Thymus (tissue), 11 donors: ENCODE data around the gene MFAP4. TPM values are rescaled to one million over a fixed set of nuclear protein-coding genes. Genes with fewer than 3 reads are reported as not detected.

Experiments
- DNase-seq, 9 donors: peaks; one replicate each; pipeline ENCODE4 v3.0.0-alpha.2; 2013; ENCODE audit warnings: low spot score in 9 of 9, low read depth in 6 of 9, missing footprints in 1 of 9
- H3K27ac ChIP-seq, 2 donors: one replicate each; pipeline ENCODE4 v1.5.1; 2013; ENCODE audit warnings: control low read depth in 1 of 2, low read depth in 1 of 2, low read length in 1 of 2, mild to moderate bottlenecking in 1 of 2, moderate library complexity in 1 of 2
- H3K27me3 ChIP-seq, 2 donors: one replicate each; pipeline ENCODE4 v1.5.1; 2013; ENCODE audit warnings: low read length in 1 of 2; ENCODE audit not compliant: control insufficient read depth in 2 of 2, insufficient read depth in 1 of 2
- H3K36me3 ChIP-seq, 2 donors: one replicate each; pipeline ENCODE4 v1.5.1; 2013; ENCODE audit warnings: low read length in 1 of 2, mild to moderate bottlenecking in 1 of 2, moderate library complexity in 1 of 2; ENCODE audit not compliant: control insufficient read depth in 2 of 2, insufficient read depth in 2 of 2
- H3K4me1 ChIP-seq, 2 donors: one replicate each; pipeline ENCODE4 v1.5.1; 2013; ENCODE audit warnings: low read length in 2 of 2; ENCODE audit not compliant: control insufficient read depth in 2 of 2, insufficient read depth in 2 of 2
- H3K4me3 ChIP-seq, 2 donors: one replicate each; pipeline ENCODE4 v1.5.1; 2013; ENCODE audit warnings: low read length in 2 of 2, control low read depth in 1 of 2, mild to moderate bottlenecking in 1 of 2
- H3K9me3 ChIP-seq, 2 donors: one replicate each; pipeline ENCODE4 v1.5.1; 2013; ENCODE audit warnings: low read length in 1 of 2, mild to moderate bottlenecking in 1 of 2; ENCODE audit not compliant: control insufficient read depth in 2 of 2, insufficient read depth in 1 of 2
- WGBS: extraction: QIAGEN DNeasy Blood & Tissue Kit; methylation state at CpG from one replicate; pipeline ENCODE4 v1.1.7; 2013; 5-methylcytosine and 5-hydroxymethylcytosine counted together
- polyA plus RNA-seq: library from polyadenylated mRNA; stranded (reverse); fragments of 200-250 nt; gene quantifications from one replicate; pipeline ENCODE4 v1.2.3, GENCODE V29; 2013
- total RNA-seq: library from RNA; stranded (reverse); fragments of 120-200 nt; gene quantifications from one replicate; pipeline ENCODE4 v1.2.4, GENCODE V29; 2013
- donor health status: healthy.

MFAP4 gene
- total and polyA plus RNA-seq, 2 donors, result 10.2 to 21.4 TPM

DNA sequence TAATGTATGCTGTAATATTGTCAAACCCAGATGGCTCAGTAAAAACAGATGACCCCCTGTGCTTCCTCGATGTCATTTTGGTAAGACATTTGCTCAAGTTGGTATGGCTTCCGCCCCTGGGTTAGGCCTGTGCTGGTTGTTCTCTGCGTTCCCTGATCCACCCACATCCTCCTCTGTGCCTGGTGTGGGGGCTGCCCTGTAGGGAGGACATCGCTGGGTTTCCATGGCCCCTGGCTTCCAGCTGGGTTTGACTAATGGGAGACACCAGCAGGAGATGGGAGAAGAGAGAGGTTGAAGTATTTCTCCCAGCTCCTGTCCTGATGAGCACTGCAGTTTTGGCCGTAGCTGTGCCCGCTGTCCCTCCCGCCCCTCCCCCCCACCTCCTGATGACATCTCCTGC is 4.4 kb upstream of the MFAP4 start:
- H3K4me3 ChIP-seq, result no peak overlapping the region
- H3K36me3 ChIP-seq, result no peaks in the 10 kb centered on the region
- DNase-seq, result no peak
- no peak overlapping the region for H3K27ac ChIP-seq
- H3K4me1 ChIP-seq, result peaks cover 18 to 54% of the 10 kb centered on the region in 2 donors
- H3K27me3 ChIP-seq, result no peaks in the 10 kb centered on the region
- H3K9me3 ChIP-seq, result no peaks in the 10 kb centered on the region
- WGBS, result 97% methylated on average over 7 of the region's 7 CpGs

DNA sequence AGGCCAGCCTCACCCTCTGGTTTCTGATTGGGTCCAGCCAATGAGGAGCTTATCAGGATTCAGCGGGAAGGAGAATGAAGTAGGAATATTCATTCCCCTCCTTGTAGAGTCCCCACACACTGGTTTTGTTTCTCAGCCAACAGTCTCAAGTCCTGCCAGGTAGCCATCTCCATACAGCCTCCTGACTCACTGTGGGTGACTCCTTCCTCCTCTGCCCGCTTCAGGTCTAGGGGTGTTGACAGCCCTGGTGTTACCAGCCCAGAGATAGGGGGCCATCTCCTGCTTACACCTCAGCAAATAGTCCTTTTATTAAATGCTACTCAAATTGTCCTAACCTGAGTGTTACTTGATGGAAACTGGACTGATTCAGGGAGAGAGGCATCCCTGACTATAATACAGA is 4.0 kb upstream of the MFAP4 start:
- Histone ChIP-seq H3K4me1 (peaks cover 21 to 59% of the 10 kb centered on the region in 2 donors), H3K27ac (no peak overlapping the region), H3K36me3 (no peaks in the 10 kb centered on the region), H3K9me3 (no peaks in the 10 kb centered on the region), H3K27me3 (no peaks in the 10 kb centered on the region), H3K4me3 (no peak overlapping the region)
- WGBS, result 99% methylated on average over 2 of the region's 2 CpGs
- DNase-seq, result no peak

DNA sequence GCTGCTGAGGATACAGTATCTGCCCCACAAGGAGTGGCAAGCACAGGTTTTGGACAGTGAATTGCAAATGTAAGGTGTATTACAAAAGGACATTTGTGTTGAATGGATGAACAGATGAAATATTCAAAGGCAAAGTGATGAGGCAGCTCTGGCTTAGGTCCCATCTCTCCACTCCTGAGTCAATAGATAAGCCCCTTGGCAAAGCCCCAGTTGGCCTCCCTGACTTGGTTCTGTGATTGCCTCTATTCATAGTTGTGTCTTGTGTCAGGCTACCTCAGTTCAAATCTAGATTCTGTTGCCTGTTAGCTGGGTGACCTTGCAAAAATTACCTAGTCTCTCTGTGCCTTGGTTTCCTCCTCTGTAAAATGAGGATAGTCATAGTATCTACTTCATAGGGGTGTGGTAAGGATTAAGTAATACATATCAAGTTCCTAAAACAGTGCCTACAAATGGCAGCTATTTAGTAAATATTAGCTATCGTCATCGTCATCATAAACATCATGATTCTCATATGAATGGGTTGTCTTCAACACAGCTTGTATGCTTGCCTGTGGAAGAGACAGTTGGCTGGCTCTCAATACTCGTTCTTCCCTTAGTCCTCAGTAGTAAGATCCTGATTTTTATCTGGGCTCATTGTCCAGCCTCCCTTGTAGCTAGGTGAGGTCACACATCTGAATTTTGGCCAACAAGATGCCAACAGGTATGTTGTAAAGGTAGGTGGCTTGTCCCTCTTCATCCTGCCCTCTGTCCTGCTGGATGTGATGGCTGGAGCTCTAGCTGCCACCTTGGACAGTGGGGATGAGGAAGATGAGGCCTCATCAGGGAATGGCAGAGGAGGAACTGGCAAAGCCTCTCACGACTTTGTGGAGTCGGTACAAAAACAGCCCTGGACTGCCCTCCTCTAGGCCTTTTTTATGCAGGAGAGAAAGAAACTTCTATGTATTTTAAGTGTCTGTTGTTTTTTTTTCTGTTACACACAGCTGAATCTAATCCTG is 2.1 kb upstream of the MFAP4 start:
- Histone ChIP-seq H3K27me3 (no peaks in the 10 kb centered on the region), H3K36me3 (peaks cover 0 to 2% of the 10 kb centered on the region in 2 donors), H3K4me1 (peaks cover 30 to 77% of the 10 kb centered on the region in 2 donors), H3K4me3 (no peak overlapping the region), H3K9me3 (no peaks in the 10 kb centered on the region), H3K27ac (no peak overlapping the region)
- 95% methylated on average over 5 of the region's 5 CpGs for WGBS
- no peak for DNase-seq

DNA sequence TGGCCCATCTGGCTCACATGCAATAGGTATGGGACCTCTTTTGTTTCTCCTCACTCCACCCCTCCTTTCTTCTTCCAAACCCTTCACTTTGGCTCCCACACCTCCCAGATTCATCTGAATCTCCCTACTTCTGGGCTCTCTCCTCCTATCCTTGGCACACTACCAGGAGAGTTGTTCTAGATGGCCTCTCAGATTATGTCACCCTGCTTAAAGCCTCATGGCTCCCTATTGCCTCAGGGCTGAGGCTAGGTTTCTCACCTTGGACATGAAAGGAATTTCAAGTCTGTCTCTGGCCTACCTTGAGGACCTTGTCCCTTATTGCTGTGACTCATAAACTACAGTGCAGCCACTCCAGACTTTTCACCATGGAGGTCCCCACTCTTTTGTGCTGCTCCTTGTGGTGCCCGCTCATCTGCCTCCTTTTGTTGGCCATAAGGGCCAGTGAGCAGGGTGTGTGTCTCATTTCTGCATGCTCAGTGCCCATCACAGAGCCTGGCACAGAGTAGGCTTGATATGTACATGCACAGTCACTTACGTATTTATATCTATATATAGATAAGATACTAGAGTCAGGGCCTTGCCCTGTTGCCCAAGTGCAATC is 1.0 kb upstream of the MFAP4 start:
- 98% methylated on average over 2 of the region's 2 CpGs for WGBS
- H3K4me1 ChIP-seq, result peaks cover 30 to 83% of the 10 kb centered on the region in 2 donors
- peak in 1 of 9 donors; percentile 36 for DNase-seq

DNA sequence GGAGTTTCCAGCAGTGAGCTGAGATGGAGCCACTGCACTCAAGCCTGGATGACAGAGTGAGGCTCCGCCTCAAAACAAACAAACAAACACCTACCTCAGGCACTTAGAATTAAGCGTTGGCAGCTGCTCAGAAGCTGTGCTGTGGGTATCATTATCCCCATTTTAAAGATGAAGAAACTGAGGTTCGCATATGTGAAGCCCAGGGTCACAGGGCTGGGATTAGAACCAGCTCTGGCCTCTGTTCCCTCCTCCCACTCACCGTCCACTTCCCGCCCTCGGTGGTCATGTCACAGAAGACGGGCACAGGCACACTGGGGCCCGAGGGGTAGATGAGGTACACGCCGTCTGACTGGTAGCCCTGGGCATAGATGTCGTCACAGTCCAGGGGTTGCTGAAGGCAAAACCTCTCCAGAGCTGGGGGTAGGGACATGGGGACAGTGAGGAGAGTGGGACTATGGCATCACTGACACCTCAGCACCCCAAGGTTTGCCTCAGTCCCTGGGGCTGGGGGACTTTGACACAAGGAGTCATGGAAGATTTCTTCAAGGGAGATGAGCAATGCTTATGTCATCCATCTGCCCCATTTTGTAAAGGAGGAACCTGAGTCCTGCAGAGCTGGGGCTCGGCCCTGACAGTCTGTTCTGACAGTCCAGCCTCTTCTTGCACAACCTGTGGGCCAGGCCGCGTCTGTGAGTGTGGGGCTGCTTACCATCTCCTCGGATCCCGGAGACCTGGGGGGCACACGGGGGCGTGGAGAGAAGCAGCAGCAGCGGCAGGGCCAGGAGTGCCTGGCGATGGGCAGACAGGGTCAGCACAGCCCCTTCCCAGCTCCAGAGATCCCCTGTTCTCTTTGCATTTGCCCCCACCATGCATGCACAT is 700 bp downstream of the MFAP4 start:
- Histone ChIP-seq H3K4me1 (peaks cover 29 to 69% of the 10 kb centered on the region in 2 donors), H3K4me3 (peak overlapping the region; percentile 29 to 55), H3K27ac (peak overlapping the region; percentile 43 to 76), H3K9me3 (no peaks in the 10 kb centered on the region), H3K36me3 (peaks cover 23 to 27% of the 10 kb centered on the region in 2 donors), H3K27me3 (no peaks in the 10 kb centered on the region)
- peak in 1 of 9 donors; percentile 36 for DNase-seq
- 64% methylated on average over 20 of the region's 20 CpGs for WGBS

More for the DNA sequence above, 1.0 kb upstream of the MFAP4 start:
- peak overlapping the region; percentile 53 to 81 for H3K27ac ChIP-seq
- H3K4me3 ChIP-seq, result no peak overlapping the region
- H3K9me3 ChIP-seq, result no peaks in the 10 kb centered on the region
- H3K36me3 ChIP-seq, result peaks cover 6 to 12% of the 10 kb centered on the region in 2 donors
- no peaks in the 10 kb centered on the region for H3K27me3 ChIP-seq

DNA sequence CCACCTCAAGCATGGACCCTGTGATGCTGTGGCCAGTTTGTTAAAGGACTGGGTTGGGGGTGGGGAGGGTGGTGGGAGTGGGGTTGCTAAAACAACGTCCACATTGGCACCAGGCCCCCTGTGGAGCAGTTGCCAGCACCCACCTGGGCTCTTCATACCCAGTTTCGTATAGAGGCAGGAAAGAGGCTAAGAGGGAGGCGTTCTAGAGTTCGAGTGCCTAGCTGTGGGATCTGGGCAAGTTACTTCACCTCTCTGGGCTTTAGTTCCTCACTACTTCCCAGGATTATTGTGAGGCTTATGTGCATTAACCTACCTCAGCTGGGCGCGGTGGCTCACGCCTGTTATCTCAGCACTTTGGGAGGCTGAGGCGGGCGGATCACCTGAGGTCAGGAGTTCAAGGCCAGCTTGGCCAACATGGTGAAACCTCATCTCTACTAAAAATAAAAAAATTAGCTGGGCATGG is 1.4 kb downstream of the MFAP4 start:
- no peak overlapping the region for H3K4me3 ChIP-seq
- peaks cover 30 to 35% of the 10 kb centered on the region in 2 donors for H3K36me3 ChIP-seq
- no peak for DNase-seq
- no peaks in the 10 kb centered on the region for H3K9me3 ChIP-seq
- no peaks in the 10 kb centered on the region for H3K27me3 ChIP-seq
- peak overlapping the region in 1 of 2 donors; percentile 89 for H3K27ac ChIP-seq
- peaks cover 28 to 63% of the 10 kb centered on the region in 2 donors for H3K4me1 ChIP-seq
- WGBS, result 79% methylated on average over 9 of the region's 9 CpGs

DNA sequence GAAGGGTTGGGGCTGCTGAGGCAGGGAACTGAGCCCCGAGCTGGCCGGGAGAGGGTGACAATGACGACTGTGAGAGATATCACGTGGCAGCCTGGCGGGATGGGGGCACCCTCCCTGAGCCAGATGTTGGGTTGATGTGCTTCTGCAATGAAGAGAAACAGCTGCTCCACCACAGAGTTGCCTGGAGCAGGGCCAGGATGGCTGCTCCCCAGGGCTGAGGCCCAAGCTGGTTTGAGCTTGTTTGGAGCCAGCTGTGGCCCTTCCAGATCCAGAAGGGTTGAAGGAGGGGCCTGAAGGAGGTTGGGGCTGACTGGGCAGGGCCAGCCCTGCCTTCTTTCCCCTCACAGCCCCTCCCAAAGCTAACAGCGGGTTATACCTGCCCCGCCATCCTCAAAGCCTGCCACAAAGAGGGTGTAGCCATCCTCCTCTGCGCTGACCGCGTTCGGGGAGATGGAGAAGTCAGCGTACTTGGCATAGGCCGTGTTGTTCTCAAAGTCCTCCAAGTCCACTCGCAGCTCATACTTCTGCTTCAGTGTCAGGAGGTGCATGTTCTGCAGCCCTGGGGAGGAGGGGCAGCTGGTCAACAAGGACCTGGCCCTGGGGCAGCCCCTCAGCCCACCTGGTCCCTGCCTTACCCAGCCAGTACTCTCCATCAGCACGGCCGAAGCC is 2.1 kb downstream of the MFAP4 start:
- peaks cover 35 to 41% of the 10 kb centered on the region in 2 donors for H3K36me3 ChIP-seq
- peak; percentile 44 to 88 (median 73) for DNase-seq
- 20% methylated on average over 16 of the region's 16 CpGs for WGBS
- H3K4me1 ChIP-seq, result peaks cover 28 to 57% of the 10 kb centered on the region in 2 donors
- no peaks in the 10 kb centered on the region for H3K9me3 ChIP-seq
- peak overlapping the region; percentile 11 to 89 for H3K27ac ChIP-seq
- no peak overlapping the region for H3K4me3 ChIP-seq
- no peaks in the 10 kb centered on the region for H3K27me3 ChIP-seq
